HG03460 (cell line): Measurements from ENCODE around the gene ROBO1.
"Not testable (repeated sequence)": the region's sequence is repeated elsewhere in the genome, so short reads cannot be mapped to it uniquely, and the experiment has no call there.

ENCODE experiments used
- ATAC-seq: cut with Tn5 transposase; IDR thresholded peaks from one replicate; pipeline ENCODE4 v1.9.1; 2021; ENCODE audit not compliant: unreplicated experiment

Gene ROBO1

DNA sequence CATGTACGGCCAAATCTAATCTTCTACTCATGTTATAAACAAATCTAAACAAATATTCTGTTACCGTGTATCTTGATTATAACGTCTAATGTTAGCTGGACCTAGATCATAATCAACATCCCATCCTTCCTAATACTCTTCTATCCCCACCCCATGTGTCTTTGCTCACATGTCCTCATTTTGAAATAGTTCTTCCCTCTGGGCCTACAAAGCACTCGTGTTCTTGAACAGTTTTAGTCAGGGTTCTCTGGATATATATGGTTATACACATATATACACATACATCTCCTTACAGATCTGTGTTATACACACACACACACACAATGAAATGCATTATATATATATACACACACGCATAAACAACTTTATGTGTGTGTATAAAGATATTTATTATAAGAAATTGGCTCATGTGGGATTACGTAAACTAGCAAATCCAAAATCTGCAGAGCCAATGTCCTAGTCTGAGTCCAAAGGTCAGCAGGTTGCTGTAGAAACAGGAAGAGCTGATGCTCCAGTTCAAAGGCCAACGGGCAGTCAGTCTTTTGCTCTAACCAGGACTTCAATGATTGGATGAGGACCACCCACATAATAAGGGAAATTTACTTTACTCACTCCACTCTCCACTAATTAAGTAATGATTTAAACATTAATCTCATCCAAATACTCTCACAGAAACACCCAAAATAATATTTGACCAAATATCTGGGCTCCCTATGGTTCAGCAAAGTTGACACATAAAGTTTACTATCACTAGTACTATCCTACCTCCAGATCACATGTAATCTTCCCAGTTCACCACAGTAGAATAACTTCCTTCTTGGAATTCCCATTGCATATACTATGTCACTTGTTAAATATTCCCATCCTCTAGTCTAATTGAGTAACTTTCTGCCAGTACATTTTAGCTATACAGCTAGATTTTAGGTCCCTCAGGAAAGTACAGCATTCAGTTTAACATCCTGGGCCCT, 450.0 kb downstream of the ROBO1 start:
- ATAC-seq = no peak

DNA sequence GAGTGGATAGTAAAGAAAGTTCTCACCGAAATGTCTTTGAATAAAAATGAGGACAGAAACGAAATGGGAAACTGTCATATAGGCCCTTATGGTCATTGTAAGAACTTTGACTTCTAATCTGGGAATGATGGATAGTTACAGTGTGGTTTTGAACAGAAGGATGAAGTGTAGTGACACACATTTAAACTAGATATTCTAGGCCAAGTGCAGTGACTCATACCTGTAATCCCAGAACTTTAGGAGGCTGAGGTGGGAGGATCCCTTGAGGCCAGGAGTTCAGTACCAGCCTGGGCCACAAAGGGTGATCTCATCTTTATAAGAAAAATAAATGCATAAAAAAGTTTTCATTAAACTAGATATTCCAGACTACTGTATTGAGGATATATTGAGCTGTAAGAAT, 452.8 kb downstream of the ROBO1 start:
- ATAC-seq = no peak

GRCh38 chr3:79314544-79314943, 453.3 kb downstream of the ROBO1 start:
- no peak for ATAC-seq

DNA sequence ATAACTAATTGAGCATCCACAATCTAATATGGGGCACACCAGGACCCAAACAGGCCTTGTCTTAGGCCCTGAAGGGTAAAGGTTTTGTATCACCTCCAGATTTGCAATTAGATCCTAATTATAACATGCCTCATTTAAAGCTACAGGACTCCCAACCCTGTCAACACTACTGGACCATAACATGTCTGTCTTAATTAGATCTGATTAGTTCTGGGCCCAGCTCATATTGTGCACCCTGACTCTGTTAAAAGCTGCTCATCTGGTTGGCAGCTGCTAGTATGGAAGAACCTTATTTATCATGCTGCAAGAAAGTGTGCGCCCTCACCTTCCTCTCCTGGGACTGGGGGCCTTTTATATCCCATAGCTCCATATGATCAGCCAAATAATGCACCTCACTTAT, 457.8 kb downstream of the ROBO1 start:
- no peak for ATAC-seq

- ATAC-seq = no peak
Measured at GRCh38 chr3:79306934-79307570, 460.7 kb downstream of the ROBO1 start.

DNA sequence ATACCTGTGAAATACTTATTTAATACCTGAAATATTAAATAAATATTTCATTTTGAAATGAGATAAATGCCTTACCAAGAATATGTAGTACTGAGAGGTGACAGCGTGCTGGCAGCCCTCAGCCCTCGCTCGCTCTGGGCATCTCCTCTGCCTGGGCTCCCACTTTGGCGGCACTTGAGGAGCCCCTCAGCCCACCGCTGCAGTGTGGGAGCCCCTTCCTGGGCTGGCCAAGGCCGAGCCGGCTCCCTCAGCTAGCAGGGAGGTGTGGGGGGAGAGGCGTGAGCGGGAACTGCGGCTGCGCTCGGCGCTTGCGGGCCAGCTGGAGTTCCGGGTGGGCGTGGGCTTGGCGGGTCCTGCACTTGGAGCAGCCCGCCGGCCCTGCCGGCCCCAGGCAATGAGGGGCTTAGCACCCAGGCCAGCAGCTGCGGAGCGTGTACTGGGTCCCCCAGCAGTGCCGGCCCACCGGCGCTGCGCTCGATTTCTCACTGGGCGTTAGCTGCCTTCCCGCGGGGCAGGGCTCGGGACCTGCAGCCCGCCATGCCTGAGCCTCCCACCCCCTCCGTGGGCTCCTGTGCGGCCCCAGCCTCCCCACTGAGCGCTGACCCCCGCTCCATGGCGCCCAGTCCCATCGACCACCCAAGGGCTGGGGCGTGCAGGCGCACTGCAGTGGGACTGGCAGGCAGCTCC, 467.7 kb downstream of the ROBO1 start:
- ATAC-seq = not testable (repeated sequence)

DNA sequence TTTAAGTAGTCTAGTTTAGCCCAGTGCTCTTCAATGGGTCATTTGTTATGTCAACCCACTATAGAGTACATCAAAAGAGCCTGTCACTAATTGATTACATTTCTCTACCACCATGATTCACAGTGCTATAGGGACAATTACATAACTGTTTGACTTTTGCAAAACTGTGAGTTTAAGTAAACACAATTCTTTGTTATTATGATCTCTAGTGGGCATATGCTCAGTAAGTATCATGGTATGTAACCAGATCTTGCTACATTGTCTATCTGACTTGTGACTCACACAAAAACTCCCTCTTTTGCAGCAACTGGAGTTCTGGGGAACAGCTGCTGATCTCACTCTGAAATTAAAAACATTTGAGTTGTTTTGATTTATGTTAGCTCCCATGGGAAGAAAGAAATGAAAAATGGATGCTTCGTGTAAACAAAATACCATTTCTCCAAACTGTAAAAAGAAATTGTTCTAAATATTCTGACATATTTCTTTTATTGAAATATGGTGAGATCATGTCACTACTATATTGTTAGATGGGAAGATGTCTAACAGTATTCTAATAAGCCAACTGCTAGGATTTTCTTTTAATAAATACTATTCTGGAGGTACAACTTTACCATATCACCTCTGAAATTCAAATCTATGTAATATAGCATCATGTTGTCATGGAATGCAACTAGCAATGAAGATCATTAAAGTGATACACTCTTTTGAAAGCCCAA, 470.4 kb downstream of the ROBO1 start:
- ATAC-seq = no peak

GRCh38 chr3:79286882-79287281, 480.9 kb downstream of the ROBO1 start:
- ATAC-seq = no peak

DNA sequence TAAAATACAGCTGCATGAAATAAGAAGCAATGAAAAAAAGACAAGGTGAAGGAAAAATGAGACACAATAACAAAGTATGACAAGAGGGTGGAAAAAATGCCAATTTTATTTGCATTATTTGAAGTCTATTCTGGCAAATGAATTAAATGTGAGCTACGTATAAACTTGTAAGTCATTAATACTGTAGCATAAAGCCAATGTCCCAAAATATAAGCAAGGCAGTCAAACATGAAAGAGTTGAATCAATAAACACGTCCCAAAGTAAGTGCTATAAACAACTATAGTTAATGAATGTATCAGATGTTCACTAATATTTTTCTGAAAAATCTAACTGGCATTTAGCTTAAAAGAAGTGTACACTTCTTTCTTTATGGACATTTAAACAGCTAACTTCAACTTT, 481.9 kb downstream of the ROBO1 start:
- no peak for ATAC-seq

DNA sequence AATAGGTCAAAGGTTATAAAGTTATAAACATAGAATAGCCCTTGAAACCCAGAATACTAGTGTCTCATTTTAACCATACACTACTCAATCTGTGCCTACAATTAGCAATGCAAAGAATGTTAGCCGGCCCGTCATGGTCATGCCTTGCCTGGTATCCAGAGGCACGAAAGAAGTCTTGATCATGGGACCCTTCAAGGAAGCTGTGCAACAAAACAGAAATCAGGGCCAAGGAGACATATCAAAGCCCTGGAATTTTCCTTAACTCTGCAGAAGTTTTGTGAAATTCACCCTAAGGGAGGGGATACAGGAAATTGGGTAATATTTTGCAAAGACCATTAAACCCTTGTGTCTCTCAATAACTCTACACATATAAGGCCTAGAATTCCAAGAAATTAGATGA, 482.4 kb downstream of the ROBO1 start:
- no peak for ATAC-seq

GRCh38 chr3:79284781-79285180, 483.0 kb downstream of the ROBO1 start:
- no peak for ATAC-seq

- no peak for ATAC-seq
Measured at GRCh38 chr3:79278681-79279080, 489.1 kb downstream of the ROBO1 start.

GRCh38 chr3:79268422-79268821, 499.4 kb downstream of the ROBO1 start:
- no peak for ATAC-seq

GRCh38 chr3:79264892-79265291, 502.9 kb downstream of the ROBO1 start:
- ATAC-seq = no peak

GRCh38 chr3:79263423-79263822, 504.4 kb downstream of the ROBO1 start:
- ATAC-seq = no peak

DNA sequence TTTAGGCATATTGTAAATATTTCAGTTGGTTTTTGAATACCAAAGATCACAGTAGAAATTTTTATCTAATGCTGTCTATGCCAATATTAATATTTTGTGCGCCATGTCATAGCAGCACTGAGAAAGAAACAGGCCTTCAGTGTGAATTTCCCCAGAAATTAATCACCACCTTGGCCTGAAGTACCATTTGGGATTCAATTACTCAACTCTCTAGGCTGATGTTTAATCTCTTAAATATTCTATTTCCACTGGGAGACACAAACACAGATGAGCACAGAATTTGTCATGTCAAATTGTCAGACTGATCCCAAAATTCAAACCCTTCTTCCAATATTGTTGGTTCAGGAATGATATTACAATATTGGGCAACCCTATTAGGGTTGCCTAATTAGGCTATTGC, 509.3 kb downstream of the ROBO1 start:
- no peak for ATAC-seq

- no peak for ATAC-seq
Measured at GRCh38 chr3:79257791-79258190, 510.0 kb downstream of the ROBO1 start.

DNA sequence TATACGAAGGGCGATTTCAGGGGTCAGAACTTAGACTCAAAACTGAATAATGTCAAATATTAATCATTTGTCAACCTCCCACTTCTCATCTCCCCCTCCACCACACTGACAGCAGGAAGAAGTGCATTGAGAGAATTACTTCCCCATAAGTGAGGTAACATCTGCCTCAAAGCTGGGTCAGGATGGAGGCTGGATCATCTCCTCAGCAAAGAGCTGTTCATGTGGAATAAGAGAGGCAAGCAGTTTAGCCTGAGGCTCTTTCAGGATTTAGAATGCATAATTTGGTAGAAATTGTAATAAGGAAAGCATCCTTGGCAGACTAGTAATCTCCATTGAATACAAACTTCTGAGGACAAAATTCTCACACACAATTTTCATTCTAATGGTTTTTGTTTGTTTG, 512.1 kb downstream of the ROBO1 start:
- ATAC-seq = no peak

GRCh38 chr3:79255292-79255691, 512.5 kb downstream of the ROBO1 start:
- no peak for ATAC-seq

DNA sequence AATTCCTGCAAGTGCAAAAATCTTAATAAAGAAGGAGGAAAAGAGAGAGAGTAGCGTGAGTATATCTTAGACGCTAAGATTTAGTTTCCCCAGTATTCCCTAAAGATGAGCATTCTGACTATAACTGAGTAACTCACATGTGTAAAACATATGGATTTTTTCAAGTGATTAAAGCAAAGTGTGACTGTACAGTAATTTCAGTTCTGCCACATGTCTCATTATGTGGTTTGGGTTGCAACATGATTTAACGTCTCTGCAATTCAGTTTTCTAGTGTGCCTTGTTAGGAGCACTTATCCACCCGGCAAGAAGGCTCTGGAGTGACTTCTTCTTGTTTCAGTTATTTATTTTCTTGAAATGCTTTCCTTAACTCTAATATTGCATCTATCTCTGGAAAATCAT, 514.1 kb downstream of the ROBO1 start:
- ATAC-seq = no peak

DNA sequence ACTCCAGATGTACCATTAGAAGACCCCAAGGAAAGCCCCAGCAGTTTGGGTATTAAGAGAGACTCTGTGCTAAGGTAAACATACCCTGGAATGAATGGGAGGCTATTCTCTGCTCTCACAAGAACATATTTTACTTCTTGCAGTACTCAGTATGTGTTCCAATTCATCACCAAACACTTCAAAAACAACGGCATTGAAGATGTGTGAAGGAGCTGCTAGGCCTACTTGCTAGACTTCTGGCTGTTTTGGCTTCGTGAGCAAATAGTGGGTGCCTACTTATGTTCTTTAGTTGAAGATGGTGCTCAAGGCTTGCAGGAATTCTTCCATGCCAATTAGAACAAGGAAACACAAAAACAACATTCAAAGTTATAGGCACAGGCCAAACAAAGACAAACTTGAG, 514.5 kb downstream of the ROBO1 start:
- ATAC-seq = no peak
